Liver (tissue), 9 donors: ENCODE results near the gene BOLA1. TPM values are rescaled to one million over a fixed set of nuclear protein-coding genes. Genes with fewer than 3 reads are reported as not detected.

ENCODE experiments used
- DNase-seq: peaks from one replicate; pipeline ENCODE4 v3.0.0-alpha.2; 2017; ENCODE audit warnings: low spot score
- H3K27ac ChIP-seq, 2 donors: one replicate each; pipeline ENCODE4 v1.7.0; 2013; ENCODE audit warnings: inconsistent platforms in 2 of 2, low read length in 2 of 2, control low read depth in 1 of 2, low read depth in 1 of 2, mild to moderate bottlenecking in 1 of 2
- H3K27me3 ChIP-seq, 4 donors: one replicate each; pipeline versions ENCODE4 v1.6.1 to v1.7.0; 2013; ENCODE audit warnings: low read length in 3 of 4, inconsistent platforms in 1 of 4, mild to moderate bottlenecking in 1 of 4, moderate library complexity in 1 of 4; ENCODE audit not compliant: control insufficient read depth in 4 of 4, insufficient read depth in 4 of 4
- H3K36me3 ChIP-seq, 4 donors: one replicate each; pipeline versions ENCODE4 v1.6.1 to v1.7.0; 2013; ENCODE audit warnings: low read length in 3 of 4, mild to moderate bottlenecking in 3 of 4, low read depth in 1 of 4, moderate library complexity in 1 of 4; ENCODE audit not compliant: control insufficient read depth in 4 of 4, insufficient read depth in 3 of 4
- H3K4me1 ChIP-seq, 4 donors: one replicate each; pipeline versions ENCODE4 v1.6.1 to v1.7.0; 2013; ENCODE audit warnings: low read length in 3 of 4, mild to moderate bottlenecking in 3 of 4, moderate library complexity in 1 of 4; ENCODE audit not compliant: control insufficient read depth in 4 of 4, insufficient read depth in 4 of 4
- H3K4me3 ChIP-seq, 3 donors: one replicate each; pipeline versions ENCODE4 v1.6.1 to v1.7.0; 2013; ENCODE audit warnings: low read length in 3 of 3, control low read depth in 1 of 3, low read depth in 1 of 3, mild to moderate bottlenecking in 1 of 3
- H3K9ac ChIP-seq, 2 donors: one replicate each; pipeline ENCODE4 v1.7.0; 2013; ENCODE audit warnings: low read length in 2 of 2, mild to moderate bottlenecking in 2 of 2, moderate library complexity in 2 of 2, control low read depth in 1 of 2, low read depth in 1 of 2
- H3K9me3 ChIP-seq, 4 donors: one replicate each; pipeline versions ENCODE4 v1.6.1 to v1.7.0; 2013; ENCODE audit warnings: low read length in 3 of 4; ENCODE audit not compliant: control insufficient read depth in 4 of 4
- ATF3 ChIP-seq: IDR thresholded peaks from 2 replicates; pipeline ENCODE4 v1.6.1; 2016; ENCODE audit warnings: antibody characterized with exemption
- CTCF ChIP-seq: fragments of 150-350 bp; IDR thresholded peaks from 2 replicates; pipeline ENCODE4 v1.5.1; 2017; ENCODE audit warnings: improper control_type of control experiment, low read depth, low read length; ENCODE audit not compliant: missing input control
- EGR1 ChIP-seq, 2 donors: IDR thresholded peaks; 2 replicates each; pipeline ENCODE4 v1.6.1; 2016 to 2018; ENCODE audit warnings: antibody characterized with exemption in 2 of 2, low read depth in 2 of 2
- FOXA1 ChIP-seq: IDR thresholded peaks from 2 replicates; pipeline ENCODE4 v1.6.1; 2016; ENCODE audit warnings: antibody characterized with exemption
- FOXA2 ChIP-seq: IDR thresholded peaks from 2 replicates; pipeline ENCODE4 v1.6.1; 2016; ENCODE audit warnings: antibody characterized with exemption
- GABPA ChIP-seq, 2 donors: IDR thresholded peaks in 1 of 2; conservative IDR thresholded peaks in 1 of 2; 2 replicates each; pipeline ENCODE4 v1.6.1; 2016; ENCODE audit warnings: antibody characterized with exemption in 2 of 2, mild to moderate bottlenecking in 1 of 2, moderate library complexity in 1 of 2
- HNF4A ChIP-seq, 2 donors: conservative IDR thresholded peaks; 2 replicates each; pipeline ENCODE4 v1.6.1; 2016; ENCODE audit warnings: antibody characterized with exemption in 2 of 2, mild to moderate bottlenecking in 2 of 2
- HNF4G ChIP-seq: IDR thresholded peaks from 2 replicates; pipeline ENCODE4 v1.6.1; 2016; ENCODE audit warnings: antibody characterized with exemption
- JUND ChIP-seq, 2 donors: IDR thresholded peaks; 2 replicates each; pipeline ENCODE4 v1.6.1; 2016; ENCODE audit warnings: antibody characterized with exemption in 2 of 2
- MAX ChIP-seq: IDR thresholded peaks from 2 replicates; pipeline ENCODE4 v1.6.1; 2016; ENCODE audit warnings: antibody characterized with exemption
- NR2F2 ChIP-seq: IDR thresholded peaks from 2 replicates; pipeline ENCODE4 v1.6.1; 2016; ENCODE audit warnings: antibody characterized with exemption
- RAD21 ChIP-seq, 2 donors: IDR thresholded peaks; 2 replicates each; pipeline ENCODE4 v1.6.1; 2016; ENCODE audit warnings: antibody characterized with exemption in 2 of 2, mild to moderate bottlenecking in 2 of 2
- REST ChIP-seq: IDR thresholded peaks from 2 replicates; pipeline ENCODE4 v1.6.1; 2016; ENCODE audit warnings: antibody characterized with exemption, mild to moderate bottlenecking
- RXRA ChIP-seq, 2 donors: IDR thresholded peaks; 2 replicates each; pipeline ENCODE4 v1.6.1; 2017 to 2018; ENCODE audit warnings: antibody characterized with exemption in 2 of 2, mild to moderate bottlenecking in 1 of 2
- SP1 ChIP-seq: IDR thresholded peaks from 2 replicates; pipeline ENCODE4 v1.6.1; 2018; ENCODE audit warnings: antibody characterized with exemption, mild to moderate bottlenecking
- TAF1 ChIP-seq: conservative IDR thresholded peaks from 2 replicates; pipeline ENCODE4 v1.6.1; 2016; ENCODE audit warnings: antibody characterized with exemption, mild to moderate bottlenecking
- YY1 ChIP-seq: IDR thresholded peaks from 2 replicates; pipeline ENCODE4 v1.6.1; 2016; ENCODE audit warnings: antibody characterized with exemption, mild to moderate bottlenecking
- WGBS: extraction: QIAGEN DNeasy Blood & Tissue Kit; methylation state at CpG from one replicate; pipeline ENCODE4 v1.1.7; 2013; 5-methylcytosine and 5-hydroxymethylcytosine counted together
- polyA plus RNA-seq, 2 donors: library from polyadenylated mRNA; stranded (reverse) in 1 of 2; unstranded in 1 of 2; fragments of 200-250 nt in 1 of 2; fragments of >200 nt in 1 of 2; fragmentation: Nextera tagmentation in 1 of 2; extraction: Ambion mirVana in 1 of 2; gene quantifications; one replicate each; pipeline versions ENCODE4 v1.2.1 to v1.2.3, GENCODE V29; 2013 to 2015
- total RNA-seq, 2 donors: library from RNA; depleted of rRNA; stranded (reverse); fragments of >200 nt; gene quantifications; one replicate each; pipeline ENCODE4 v1.2.3, GENCODE V29; 2014
- donor health status: healthy.
- donor health status: healthy.
- donor health status: healthy.
- donor health status: healthy.
- donor health status: healthy.

The BOLA1 gene
- total and polyA plus RNA-seq, 4 donors, result 10.2 to 22.1 (median 11.6) TPM

GRCh38 chr1:149916898-149917252 lies 17.5 kb downstream of the BOLA1 start (continued):
- TF ChIP-seq MAX, result no peak
- TF ChIP-seq HNF4G, result no peak
- no peak for TF ChIP-seq GABPA (IDR thresholded peaks at IDR 0.05 in 1 of 2, conservative IDR thresholded peaks at IDR 0.05 in 1 of 2)

- Histone ChIP-seq H3K4me3 (peak within 1 kb of the TSS in 1 of 3 donors; percentile 23), H3K9me3 (no peaks in the 10 kb centered on the region), H3K4me1 (no peaks in the 10 kb centered on the region), H3K36me3 (peaks cover 0 to 7% (median 2%) of the 10 kb centered on the region in 4 donors), H3K27ac (no peak within 1 kb of the TSS), H3K9ac (no peak within 1 kb of the TSS), H3K27me3 (no peaks in the 10 kb centered on the region)
- 6% methylated on average over 24 of the region's 24 CpGs for WGBS
- no peak for DNase-seq
- TF ChIP-seq FOXA2 (no peak), MAX (no peak), TAF1 (no peak), HNF4G (no peak), REST (no peak), ATF3 (no peak), GABPA (IDR thresholded peaks at IDR 0.05 in 1 of 2, conservative IDR thresholded peaks at IDR 0.05 in 1 of 2) (no peak), YY1 (no peak), EGR1 (IDR thresholded peaks at IDR 0.05; ENCODE audit: low read depth in 2 of 2) (no peak), FOXA1 (no peak), JUND (IDR thresholded peaks at IDR 0.05) (no peak), SP1 (no peak), NR2F2 (no peak), RAD21 (IDR thresholded peaks at IDR 0.05) (no peak), CTCF (no peak), HNF4A (conservative IDR thresholded peaks at IDR 0.05) (no peak), RXRA (IDR thresholded peaks at IDR 0.05) (no peak)
These were observed 18.3 kb downstream of the BOLA1 start, which contains the start of gene SV2A for GRCh38 chr1:149917571-149918144. SV2A (minus strand) TSS chr1:149917844; CDS start chr1:149913840, 4,004 bp downstream.
